Thyroid gland (tissue), 4 donors: ENCODE measurements around the gene CST11.

Experiments
- CTCF ChIP-seq, 6 experiments: fragments of 200-600 bp in 3 of 6; fragments of 450-650 bp in 3 of 6; sonication (generic) in 3 of 6; IDR thresholded peaks; one replicate each; pipeline ENCODE4 v1.5.1; 2016 to 2019; ENCODE audit warnings: antibody characterized with exemption in 6 of 6, mild to moderate bottlenecking in 2 of 6, inconsistent platforms in 1 of 6, moderate library complexity in 1 of 6
- POLR2A ChIP-seq, 2 donors: fragments of 450-650 bp; IDR thresholded peaks; one replicate each; pipeline ENCODE4 v1.6.1; 2017; ENCODE audit warnings: antibody characterized with exemption in 2 of 2, mild to moderate bottlenecking in 2 of 2, moderate library complexity in 1 of 2

DNA sequence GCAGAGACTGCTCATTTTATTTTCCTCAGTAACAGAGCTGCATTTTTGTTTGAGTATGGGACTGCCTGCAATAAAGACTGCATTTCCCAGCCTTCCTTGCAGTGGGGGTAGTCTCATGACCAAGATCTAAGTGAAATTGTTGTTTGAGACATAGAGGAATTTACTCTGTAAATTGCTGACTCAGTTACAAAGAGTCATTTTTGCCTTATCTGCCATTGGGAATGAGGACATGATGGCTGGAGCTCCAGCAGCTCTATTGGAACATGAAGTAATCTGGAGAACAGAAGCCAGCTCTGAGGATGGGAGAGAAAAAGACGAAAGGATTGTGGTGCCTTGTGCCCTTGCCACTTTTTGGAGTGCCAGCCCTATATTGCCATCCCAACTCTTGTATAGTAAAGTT, 2.1 kb upstream of the CST11 start:
- TF ChIP-seq CTCF (IDR thresholded peaks at IDR 0.05) (no peak), POLR2A (IDR thresholded peaks at IDR 0.05) (no peak)
